ENCODE measurements around the gene S100A14.
"Not testable (repeated sequence)": the region's sequence is repeated elsewhere in the genome, so short reads cannot be mapped to it uniquely, and the experiment has no call there.

The S100A14 gene

DNA sequence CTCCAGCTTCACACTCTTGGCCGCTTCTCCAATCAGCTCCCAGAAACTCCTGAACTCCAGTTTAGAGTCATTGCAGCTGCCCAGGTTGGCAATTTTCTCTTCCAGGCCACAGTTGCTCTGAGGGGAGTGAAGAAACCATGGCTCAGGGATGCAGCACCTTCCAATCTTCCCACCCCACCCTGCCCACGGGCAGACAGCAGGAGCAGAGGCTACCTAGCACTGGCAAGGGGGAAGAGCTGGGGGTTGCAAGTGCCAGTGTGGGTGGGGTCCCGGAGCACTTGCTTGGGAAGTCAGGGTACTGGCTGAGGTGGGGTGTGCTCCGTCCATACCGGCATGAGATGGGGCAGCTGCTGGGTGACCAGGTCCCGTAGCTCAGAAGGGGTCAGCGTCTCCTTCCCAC is 1.2 kb downstream of the S100A14 start:
- no peak for DNase-seq (ENCODE audit: low read depth)

DNA sequence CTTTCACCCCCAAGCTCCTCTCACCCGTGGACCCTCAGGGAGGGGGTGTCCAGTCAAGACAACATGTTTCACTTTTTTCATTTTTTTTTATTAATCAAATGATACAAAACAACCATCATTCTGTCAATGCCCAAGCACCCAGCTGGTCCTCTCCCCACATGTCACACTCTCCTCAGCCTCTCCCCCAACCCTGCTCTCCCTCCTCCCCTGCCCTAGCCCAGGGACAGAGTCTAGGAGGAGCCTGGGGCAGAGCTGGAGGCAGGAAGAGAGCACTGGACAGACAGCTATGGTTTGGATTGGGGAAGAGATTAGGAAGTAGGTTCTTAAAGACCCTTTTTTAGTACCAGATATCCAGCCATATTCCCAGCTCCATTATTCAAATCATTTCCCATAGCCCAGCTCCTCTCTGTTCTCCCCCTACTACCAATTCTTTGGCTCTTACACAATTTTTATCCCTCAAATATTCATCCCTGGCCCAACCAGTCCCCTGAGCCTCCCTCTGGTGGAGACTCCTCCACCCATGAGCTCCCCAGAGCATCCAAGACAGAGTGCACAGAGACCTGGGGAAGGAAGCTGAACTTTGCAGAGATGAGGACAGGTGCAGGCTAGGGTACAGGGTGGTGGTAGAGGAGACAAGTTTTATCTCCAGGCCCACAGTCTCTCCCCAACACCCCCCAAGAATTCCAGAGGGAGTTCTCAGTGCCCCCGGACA is 1.8 kb downstream of the S100A14 start:
- DNase-seq (ENCODE audit: low read depth), result no peak

DNA sequence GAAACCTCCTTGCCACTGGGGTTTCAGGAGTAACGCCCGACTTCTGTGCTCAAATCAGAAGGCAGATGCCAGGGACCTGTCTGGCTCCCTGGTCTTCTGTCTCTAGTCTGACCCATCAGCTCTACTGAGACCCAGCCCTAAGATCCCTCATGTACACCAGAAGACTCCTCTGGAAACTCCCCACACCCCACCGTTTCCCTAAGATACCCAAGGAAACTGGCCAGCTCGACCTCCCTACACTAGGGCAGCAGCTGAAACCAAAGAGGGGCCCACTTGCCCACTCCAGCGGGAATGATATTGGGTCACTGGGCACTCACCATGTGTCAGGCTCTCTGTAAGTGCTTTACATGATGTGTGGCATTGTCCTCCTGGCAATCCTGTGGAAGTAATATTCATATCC is 2.7 kb downstream of the S100A14 start:
- DNase-seq (ENCODE audit: low read depth), result no peak

DNA sequence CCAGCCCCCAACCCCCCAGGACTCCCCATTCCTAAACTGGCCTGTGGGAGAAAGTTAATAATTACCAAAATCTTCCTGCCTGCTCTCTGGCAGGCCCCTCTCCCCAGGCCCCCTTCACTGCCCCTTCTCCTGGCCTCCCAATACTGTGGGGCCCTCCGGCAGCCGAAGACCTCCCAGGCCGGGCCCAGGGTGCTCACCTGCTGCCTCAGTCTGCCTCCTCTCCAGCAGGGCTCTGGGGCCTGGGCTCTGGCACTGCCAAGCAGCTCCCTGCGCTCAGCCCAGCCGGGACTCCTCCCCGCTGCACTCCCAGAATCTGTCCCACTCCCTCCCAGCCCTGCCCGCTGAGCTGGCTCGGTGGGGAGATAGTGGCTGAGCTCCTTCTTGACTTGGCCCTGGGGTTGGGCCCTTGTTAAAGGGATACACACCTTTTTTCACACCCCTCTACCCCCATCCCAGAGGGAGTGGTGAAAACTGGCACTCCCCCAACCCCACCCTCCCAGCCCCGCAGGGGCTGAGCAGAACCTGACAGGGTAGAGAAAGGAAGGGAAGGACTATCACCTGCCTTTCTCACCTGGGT is 3.3 kb downstream of the S100A14 start, which contains the start of gene S100A16:
Gene S100A16, minus strand, starts transcription at position 383 of the 577 bp plus-strand sequence. CDS start 4,986 bp downstream, outside the sequence.
- DNase-seq (ENCODE audit: low read depth), result no peak

DNA sequence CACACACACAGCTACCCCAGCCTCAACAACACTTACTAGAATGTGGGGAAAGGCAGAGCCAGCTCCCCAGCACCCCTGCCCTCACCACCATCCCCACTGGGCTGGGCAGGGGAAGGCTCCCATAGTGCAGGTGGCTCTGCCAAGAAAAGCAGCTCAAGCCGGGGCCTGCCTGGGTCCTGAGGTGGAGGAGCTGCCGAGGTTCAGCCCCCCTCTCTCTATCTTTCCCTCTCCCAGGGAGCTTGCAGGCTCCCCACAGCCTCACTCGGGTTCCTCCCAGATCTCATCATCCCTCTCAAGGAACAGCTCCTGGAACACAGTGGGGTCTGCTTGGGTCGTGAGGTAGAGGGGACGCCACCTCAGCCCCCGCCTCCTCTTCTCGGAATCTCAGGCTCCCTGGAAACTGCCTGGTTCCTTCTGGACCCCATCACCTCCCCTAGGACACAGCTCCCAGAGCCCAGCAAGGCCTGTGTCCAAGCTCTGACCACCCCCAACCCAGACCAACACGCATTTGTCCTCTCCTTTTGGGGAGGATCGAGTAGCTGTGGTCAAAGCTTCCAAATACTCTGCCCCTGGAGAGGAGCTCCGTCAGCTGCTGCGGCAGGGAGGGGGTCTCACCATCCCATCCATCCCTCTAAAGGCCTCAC is 3.9 kb downstream of the S100A14 start:
- no peak for DNase-seq (ENCODE audit: low read depth)

DNA sequence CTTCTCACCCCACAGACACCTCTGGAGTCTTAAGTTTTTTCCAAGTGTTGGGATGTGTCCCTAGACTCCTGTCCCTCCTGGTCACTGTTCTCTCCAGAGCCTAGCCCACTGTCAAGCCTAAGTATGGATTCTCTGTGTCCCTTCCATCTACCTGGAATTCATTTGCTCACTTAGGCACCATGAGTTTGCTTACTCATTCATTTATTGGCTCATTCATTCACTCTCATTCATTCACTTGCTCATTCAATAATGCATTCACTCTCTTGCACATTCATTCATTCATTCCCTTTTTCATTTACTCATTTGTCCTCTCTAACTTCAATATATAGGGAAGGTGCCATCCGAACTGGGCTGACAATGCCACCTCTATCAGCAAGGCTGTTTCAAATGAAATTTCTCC is 4.8 kb downstream of the S100A14 start:
- no peak for DNase-seq (ENCODE audit: low read depth)

DNA sequence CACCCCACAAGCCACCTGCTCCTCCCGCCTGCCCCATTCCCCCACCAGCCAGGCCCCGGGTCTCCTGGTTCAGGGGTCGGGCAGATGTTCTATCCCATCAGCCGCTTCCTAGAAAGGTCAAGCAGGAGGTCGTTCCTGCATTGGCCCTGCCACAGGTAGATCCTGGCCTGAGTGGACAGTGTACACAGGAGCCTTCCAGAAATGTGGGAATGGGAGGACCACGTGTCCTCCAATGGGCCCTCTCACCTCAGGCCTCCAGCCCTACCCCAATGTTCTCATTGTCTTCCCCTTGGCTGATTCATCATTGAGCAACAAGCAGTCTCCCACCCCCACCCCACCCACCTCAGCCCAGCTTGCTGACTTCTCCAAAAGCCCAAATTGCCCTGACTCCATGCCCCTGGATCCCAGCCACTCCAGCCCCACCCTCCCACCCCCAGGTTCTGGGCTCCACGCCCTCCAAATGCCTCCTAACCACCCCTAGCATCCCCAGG is 5.3 kb downstream of the S100A14 start:
- no peak for DNase-seq (ENCODE audit: low read depth)

DNA sequence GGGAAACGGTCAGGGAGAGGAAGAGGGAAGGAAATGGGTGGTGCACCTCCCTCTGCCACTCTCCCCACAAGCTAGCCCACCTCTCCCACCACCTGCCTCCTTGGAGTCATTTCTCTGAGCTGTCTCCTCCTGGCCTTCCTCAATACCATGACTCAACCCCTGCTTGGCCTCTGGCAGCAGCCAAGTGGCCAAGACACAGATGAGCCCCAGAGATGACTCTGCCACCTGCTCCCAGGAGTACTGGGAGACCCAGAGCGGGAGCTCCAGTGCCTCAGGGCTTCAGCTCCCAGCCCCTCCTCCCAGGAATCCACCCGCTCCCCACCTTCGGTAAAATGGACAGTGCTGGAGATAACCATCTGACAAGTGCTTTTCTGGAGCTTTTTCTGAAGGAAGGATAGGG is 5.8 kb downstream of the S100A14 start:
- no peak for DNase-seq (ENCODE audit: low read depth)

DNA sequence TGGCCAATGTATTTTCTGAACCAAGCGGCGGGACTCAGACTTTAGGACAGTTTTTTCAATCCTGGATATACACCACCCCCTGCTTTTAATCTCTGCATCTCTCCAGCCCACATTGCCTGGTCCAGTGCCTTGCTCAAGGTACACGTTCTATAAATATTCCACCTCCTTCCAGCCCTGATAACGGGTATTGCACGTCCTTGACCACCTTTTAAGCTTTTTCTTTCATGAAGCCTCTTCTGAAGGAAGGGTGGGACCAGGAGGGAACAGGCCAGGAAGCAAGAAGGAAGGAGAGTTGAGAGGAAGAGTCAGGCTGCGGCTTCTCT is 6.6 kb downstream of the S100A14 start:
- DNase-seq (ENCODE audit: low read depth), result no peak

DNA sequence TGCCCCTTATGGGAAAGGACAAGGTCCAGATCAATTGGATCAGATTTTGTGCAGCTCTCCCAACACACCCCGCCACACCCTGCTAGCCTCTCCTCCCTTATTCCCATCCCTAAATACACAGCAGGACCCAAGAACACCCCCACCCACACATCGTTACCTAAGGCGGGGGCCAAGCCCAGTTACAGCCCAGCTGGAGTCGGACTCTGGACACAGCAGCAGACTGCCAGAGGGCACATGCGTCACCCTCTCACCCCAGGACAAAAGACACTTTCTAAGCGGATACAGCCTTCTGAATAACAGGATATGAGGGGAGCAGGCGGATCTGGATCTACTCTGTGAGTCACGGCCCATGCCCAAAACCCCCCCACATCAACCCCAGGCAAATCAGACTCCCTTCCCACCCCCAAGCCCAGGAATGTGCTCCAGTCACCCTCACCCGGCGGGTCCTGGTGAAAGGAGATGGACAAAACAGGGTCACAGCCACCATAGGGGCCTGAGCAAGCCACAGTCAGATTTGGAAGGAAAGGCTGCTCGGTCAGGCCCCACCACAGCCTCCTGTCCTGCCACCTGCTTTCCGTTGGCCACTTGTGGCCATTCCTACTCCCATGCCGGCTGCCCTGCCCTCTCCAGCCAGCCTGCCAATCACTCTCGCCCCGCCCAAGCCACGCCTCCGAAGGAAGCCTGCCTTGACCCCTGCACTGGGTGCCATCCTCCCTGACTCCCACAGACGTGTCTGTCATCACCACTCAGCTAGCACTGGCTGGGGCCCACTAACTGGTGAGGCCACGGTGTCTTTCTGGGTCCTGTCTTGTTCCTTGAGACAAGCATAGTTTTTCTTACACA is 7.2 kb downstream of the S100A14 start:
- DNase-seq (ENCODE audit: low read depth), result no peak

DNA sequence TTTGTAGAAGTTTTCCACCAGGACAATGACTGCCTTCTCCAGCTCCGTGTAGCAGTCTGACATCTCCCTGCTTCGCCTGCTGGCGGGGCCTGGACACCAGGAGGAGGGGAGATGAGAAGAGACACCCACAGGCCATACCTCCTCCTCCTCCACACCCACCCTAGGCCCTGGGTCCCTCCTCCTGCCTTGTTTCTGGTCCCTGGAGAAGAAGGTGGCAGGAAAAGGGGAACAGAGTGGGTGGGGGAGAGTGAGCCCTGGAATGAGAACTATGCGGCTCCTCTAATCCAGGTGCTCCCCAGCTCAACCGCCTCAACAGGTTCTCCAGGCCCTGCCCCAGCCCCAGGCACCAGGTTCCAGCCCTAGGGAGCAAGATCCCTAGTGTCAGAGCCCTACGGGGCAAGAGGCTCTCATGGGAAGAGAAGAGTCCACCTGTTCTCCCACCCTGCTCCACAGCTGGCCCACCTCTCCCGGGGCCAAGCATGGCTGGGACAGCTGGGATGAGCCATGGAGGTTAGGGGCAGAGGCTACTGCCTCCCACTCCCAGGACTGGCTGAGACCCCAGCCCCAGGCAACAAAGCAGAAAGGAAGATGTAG is 7.9 kb downstream of the S100A14 start:
- no peak for DNase-seq (ENCODE audit: low read depth)

DNA sequence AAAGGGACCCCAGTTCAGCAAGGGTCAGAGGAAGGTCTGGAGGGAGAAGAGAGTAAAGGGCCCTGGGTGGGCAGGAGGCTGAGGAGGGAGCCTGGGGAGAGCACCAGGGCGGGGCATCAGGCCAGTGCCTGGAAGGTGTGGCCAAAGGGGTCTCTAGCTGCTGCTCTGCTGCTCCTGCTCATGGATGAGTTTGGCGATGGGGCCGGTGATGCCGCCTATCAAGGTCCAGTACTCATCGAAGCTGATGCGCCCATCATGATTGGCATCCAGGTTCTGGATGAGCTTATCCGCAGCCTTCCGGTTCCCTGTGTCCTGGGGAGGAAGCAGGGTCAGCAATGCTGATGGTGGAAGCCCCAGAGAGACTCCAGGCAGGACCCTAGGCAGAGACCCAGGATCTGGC is 8.7 kb downstream of the S100A14 start:
- no peak for DNase-seq (ENCODE audit: low read depth)

DNA sequence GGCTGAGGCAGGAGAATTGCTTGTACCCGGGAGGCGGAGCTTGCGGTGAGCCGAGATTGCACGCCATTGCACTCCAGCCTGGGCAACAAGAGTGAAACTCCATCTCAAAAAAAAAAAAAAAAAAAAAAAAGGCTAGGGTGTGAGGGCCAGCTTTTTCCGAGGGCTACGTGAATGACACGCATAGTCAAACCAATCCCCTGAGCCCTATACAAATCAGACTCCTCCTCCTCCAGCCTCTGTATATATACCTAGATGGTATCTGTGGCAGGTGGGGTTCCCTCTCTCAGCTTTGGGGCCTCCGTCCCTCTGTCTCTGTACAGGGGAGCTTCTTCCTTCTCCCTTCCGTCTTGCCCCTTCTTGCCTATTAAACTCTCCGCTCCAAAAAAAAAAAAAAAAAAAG is 9.9 kb downstream of the S100A14 start:
- DNase-seq (ENCODE audit: low read depth), result no peak

DNA sequence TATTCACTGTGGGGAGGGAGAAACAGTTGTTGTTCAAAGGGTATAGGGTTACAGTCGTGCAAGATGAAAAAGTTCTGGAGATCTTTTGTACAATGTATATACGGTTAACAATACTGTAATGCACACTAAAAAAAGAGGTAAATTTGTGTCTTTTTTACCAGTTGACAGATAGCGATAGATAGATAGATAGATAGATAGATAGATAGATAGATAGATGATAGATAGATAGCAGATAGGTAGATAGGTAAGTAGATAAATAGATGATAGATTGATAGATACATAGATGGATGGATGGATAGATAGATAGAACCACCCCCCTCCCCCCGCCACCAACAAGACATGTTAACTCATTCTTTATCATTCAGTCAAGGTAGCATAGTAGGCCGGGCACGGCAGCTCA is 13.4 kb downstream of the S100A14 start:
- no peak for DNase-seq (ENCODE audit: low read depth)

DNA sequence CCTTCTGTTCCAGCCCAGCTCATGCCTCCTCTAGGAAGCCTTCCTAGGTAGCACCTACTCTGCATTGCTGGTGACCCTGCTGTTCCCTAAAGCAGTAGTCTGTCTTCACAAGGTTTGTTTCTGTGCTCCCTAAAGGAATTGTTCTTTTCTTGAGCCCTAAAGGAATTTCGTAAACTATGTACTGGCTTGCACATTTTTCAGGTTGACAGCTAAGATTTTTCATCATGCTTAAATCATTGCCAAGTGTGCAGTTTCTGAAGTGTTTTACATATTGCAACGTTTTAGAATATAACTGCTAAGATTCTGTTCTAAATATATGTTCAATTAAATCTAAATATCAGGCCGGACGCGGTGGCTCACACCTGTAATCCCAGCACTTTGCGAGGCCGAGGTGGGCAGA is 16.3 kb downstream of the S100A14 start:
- DNase-seq (ENCODE audit: low read depth), result no peak

DNA sequence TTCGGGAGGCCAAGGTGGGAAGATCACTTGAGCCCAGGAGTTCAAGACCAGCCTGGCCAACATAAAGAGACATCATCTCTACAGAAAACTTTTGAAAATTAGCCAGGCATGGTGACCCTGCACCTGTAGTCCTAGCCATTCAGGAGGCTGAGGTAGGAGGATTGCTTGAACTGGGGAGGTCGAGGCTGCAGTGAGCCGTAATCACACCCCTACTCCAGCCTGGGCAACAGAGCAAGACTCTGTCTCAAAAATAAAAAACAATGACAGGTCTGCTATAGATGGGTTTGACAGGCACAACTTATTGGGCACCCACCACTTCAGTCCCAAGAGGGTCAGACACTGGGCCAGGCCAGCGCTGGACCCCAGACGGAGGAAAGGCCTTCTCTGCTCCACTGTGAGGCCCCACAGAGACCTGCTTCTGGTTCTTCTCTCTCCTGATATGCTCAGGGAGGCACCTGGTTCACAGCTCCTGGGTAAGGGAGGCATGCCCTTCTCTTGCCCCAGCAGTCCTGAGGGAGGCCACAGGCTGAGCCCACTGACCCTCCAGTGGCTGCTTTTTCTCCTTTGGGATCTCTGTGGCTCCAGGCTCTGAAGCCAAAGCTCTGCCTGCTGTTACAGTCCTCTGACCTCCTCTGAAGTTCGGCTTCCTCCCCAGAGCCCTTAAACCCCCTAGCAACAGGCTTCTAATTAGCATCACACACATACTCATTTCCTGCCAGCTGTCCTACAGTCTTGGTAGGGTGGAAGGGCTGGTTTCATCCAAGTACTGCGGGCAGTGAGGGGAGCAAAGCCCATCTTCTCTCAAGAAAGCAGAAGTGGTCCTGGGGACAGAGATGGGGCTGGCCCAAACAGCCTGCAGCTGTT is 17.6 kb downstream of the S100A14 start:
- no peak for DNase-seq (ENCODE audit: low read depth)

DNA sequence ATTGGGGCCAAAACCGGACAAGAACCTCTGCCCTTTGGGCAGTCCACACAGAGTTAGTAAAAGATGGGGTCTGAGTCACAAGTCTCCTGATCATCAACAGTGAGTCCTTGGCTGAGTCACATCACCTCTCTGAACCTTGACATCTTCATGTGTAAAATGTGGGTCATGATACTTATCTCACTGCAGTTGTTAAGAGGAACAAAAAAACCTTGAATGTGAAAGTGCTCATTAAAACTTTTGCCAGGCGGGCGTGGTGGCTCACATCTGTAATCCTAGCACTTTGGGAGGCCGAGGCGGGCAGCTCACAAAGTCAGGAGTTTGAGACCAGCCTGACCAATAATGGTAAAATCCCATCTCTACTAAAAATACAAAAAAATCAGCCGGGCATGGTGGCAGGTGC is 18.9 kb downstream of the S100A14 start:
- no peak for DNase-seq (ENCODE audit: low read depth)

DNA sequence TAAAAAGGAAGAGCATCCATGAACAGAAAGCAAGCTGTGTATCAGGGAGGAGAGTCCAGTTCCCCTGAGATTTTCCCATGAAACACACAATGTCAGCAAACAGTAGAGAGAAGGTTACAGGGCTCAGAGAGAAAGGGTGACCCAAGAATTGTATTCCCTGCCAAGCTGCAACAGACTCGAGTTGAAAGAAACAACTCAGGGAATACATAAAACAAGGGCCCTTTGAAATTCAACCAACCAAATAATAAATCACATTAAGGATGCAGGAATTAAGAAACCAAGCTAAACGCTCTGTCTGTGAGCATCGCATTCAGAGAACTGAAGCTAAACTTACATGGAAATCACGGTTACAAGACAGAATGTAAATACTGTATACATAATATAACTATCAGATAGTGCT is 23.4 kb downstream of the S100A14 start:
- DNase-seq (ENCODE audit: low read depth), result no peak

DNA sequence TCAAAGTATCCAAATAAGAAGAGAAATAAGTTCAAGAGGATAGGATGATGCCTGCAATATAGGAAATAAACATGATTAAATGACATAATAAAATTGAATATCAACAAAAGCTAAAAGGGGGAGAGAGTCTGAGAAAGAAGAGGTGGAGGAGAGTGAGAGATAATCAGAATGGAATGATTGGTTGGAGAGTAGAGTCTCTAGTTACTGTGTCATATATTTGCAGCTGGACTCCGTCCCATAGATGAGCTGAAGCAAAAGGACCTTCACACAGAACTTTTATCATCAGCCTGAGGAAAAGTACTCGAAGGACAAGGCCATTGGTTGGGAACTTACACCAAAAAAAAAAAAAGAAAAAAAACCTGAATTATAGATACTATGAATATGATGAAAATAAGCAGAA is 27.6 kb downstream of the S100A14 start:
- no peak for DNase-seq (ENCODE audit: low read depth)

DNA sequence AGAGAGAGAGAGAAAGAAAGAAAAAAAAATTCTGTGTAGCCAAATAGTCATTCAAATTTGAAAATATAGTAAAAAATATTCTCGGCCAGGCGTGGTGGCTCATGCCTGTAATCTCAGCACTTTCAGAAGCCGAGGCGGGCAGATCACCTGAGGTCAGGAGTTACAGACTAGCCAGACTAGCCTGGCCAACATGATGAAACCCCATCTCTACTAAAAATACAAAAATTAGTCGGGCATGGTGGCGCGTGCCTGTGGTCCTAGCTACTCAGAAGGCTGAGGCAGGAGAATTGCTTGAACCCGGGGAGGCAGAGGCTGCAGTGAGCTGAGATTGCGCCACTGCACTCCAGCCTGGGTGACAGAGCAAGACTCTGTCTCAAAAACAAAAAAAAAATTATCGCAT is 28.1 kb downstream of the S100A14 start:
- DNase-seq (ENCODE audit: low read depth), result not testable (repeated sequence)

DNA sequence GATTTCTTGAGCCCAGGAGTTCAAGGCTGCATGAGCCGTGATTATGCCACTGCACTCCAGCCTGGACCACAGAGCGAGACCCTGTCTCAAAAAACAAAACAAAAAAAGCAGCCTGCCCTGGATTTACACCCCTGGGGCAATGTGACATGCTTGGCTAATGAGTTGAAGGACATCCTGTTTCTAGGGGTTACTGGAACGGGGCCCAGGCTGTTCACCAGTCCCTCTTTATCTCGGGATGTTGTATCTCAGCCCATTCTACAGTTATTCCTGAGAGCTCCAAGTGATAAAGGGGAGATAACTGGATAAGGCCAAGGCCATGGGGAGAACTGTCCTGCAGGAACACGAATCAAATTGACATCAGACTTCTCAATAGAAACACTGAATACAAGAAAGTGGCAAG is 28.8 kb downstream of the S100A14 start:
- no peak for DNase-seq (ENCODE audit: low read depth)

Measured in stimulated activated CD8-positive, alpha-beta memory T cell treated with anti-CD3 and anti-CD28 coated beads, Interleukin-15, amount 100 ng/mL, for 24 hours (primary cell).